Activated T-helper 1 cell treated with anti-CD3 and anti-CD28 coated beads, Interleukin-12 subunit alpha, Interleukin-12 subunit beta, Interleukin-2, Interleukin-4 antibody, amounts not matched to agents 30 ng/mL and 10 ng/mL and 1 ng/mL, durations not matched to agents 14 hours and 24 hours and 36 hours (primary cell): ENCODE measurements around the gene CSRP1. TPM values are rescaled to one million over a fixed set of nuclear protein-coding genes. Genes with fewer than 3 reads are reported as not detected.
A peak's percentile ranks its signal among the peaks of the same experiment; 100 is the strongest.
"Not testable (repeated sequence)": the region's sequence is repeated elsewhere in the genome, so short reads cannot be mapped to it uniquely, and the experiment has no call there.

Experiments
- DNase-seq: peaks from one replicate; pipeline ENCODE4 v3.0.0; 2021; ENCODE audit warnings: low spot score
- H3K27ac Mint-ChIP-seq: one replicate; pipeline ENCODE4 v1.8.0; 2021; ENCODE audit warnings: mild to moderate bottlenecking, mixed read lengths
- H3K27me3 Mint-ChIP-seq: one replicate; pipeline ENCODE4 v1.8.0; 2022; ENCODE audit warnings: mild to moderate bottlenecking, moderate library complexity, mixed read lengths; ENCODE audit not compliant: insufficient read depth
- H3K36me3 Mint-ChIP-seq: one replicate; pipeline ENCODE4 v1.8.0; 2021; ENCODE audit warnings: low read depth, mixed read lengths
- H3K4me1 Mint-ChIP-seq: one replicate; pipeline ENCODE4 v1.8.0; 2021; ENCODE audit warnings: low read depth, mixed read lengths
- H3K4me3 Mint-ChIP-seq: one replicate; pipeline ENCODE4 v1.8.0; 2021; ENCODE audit warnings: mild to moderate bottlenecking, moderate library complexity, mixed read lengths
- H3K9me3 Mint-ChIP-seq: one replicate; pipeline ENCODE4 v1.8.0; 2021; ENCODE audit warnings: mixed read lengths
- intact Hi-C: fragments of 100-400 bp; cut with micrococcal nuclease; formaldehyde crosslinking; loops from one replicate; pipeline ENCODE4 v1.15.1; 2024
- total RNA-seq: library from RNA; stranded (reverse); gene quantifications from 2 replicates; pipeline ENCODE4 v1.2.3, GENCODE V29; 2022

CSRP1 gene
- 66.0 and 66.2 TPM in 2 replicates for total RNA-seq

DNA sequence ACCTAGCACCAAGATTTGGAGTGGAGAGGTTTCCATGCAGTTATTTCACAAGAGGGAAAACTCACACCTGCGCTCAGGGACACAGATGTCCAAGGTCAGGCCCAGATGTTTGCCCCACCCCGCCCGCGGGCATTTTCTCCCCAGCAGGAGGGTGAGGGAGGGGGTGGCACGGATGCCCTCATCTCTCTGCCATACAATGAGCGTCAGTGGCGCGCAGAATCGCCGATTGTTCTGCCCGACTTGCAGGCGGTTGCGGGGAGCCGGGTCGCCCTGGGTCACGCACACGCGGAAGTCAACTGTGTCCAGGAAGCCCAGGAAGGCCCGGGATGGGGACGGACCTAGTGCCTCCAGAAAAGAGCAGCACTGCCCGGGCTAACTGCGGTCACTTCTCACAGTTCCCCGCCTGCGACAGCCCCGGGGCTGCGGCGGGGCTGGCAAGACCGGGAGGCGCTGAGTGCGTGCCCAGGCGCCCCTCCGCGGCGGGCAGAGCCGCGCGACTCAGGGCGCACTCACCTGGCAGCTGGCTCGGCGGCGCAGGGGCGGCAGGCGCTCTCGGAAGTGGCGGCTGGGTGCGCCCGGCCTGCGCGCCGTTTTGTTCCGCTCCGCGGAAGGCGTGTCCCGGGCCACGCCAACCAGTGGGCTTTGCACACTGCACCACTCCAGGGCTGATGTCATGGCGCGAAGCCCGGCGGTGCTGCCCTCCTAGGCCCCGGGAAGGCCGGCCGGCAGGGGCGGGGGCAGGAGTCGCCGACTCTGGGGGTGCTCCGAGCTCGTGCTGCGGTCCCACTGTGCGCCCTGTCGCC lies at the start of gene CSRP1:
Gene CSRP1, minus strand, starts transcription at position 567 of the 803 bp plus-strand sequence. CDS start 10,820 bp downstream, outside the sequence.
- H3K36me3 Mint-ChIP-seq = peaks cover 3% of the 10 kb centered on the region
- peak within 1 kb of the TSS; percentile 93 for H3K4me3 Mint-ChIP-seq
- H3K4me1 Mint-ChIP-seq = peaks cover 53% of the 10 kb centered on the region
- no peaks in the 10 kb centered on the region for H3K9me3 Mint-ChIP-seq
- intact Hi-C loops = loop anchor here (1.0 kb wide), 3 partner anchors 24 to 58 kb away; partner anchors contain the start of gene PHLDA3
- no peaks in the 10 kb centered on the region for H3K27me3 Mint-ChIP-seq
- H3K27ac Mint-ChIP-seq = peak within 1 kb of the TSS; percentile 89
- peak; percentile 78 for DNase-seq

- H3K36me3 Mint-ChIP-seq = no peaks in the 10 kb centered on the region
- H3K4me3 Mint-ChIP-seq = no peak overlapping the region
- no peak overlapping the region for H3K27ac Mint-ChIP-seq
- intact Hi-C loops = no loop called here
- H3K4me1 Mint-ChIP-seq = peaks cover 6% of the 10 kb centered on the region
- H3K9me3 Mint-ChIP-seq = no peaks in the 10 kb centered on the region
- peaks cover 7% of the 10 kb centered on the region for H3K27me3 Mint-ChIP-seq
- no peak for DNase-seq
Measured at GRCh38 chr1:201555593-201555945, 48.6 kb upstream of the CSRP1 start.

DNA sequence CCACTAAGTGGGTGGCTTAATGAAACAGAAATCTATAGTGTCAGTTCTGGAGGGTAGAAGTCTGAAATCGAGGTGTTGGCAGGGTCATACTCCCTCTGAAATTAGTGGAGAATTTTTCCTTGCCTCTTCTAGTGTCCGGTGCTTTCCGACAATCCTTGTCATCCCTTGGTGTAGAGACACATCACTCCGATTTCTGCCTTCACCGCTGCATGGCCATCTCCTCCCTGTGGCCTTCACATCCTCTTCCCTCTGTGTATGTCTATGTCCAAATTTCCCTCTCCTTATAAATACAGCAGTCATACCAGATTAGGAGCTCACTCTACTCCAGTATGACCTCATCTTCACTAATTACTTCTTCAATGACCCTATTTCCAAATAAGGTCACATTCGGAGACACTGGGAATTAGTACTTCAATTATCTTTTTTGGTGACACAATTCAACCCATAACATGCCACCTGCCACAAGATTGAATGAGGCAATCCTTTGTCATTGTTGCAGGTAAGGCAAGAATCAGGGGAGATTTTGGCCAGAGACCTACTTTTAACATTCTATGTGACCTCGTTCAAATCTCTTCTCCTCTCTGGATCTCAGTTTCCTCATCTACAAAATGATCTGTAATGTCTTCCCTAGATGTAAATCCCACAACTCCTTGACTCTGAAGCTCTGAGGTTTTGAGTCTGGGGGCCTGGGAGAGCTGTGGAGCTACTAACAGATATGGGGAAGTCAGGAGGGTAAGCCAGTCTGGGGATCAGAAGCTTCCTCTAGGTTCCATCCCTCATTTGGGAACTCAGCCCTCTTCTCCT lies 48.1 kb upstream of the CSRP1 start:
- intact Hi-C loops = no loop called here
- Mint-ChIP-seq H3K36me3 (no peaks in the 10 kb centered on the region), H3K27ac (no peak overlapping the region), H3K4me3 (no peak overlapping the region), H3K27me3 (peaks cover 7% of the 10 kb centered on the region), H3K9me3 (no peaks in the 10 kb centered on the region), H3K4me1 (peaks cover 3% of the 10 kb centered on the region)
- DNase-seq = no peak

- Mint-ChIP-seq H3K27ac (no peak overlapping the region), H3K4me3 (no peak overlapping the region)
- intact Hi-C loops = no loop called here
Measured at GRCh38 chr1:201554190-201554600, 47.3 kb upstream of the CSRP1 start.

DNA sequence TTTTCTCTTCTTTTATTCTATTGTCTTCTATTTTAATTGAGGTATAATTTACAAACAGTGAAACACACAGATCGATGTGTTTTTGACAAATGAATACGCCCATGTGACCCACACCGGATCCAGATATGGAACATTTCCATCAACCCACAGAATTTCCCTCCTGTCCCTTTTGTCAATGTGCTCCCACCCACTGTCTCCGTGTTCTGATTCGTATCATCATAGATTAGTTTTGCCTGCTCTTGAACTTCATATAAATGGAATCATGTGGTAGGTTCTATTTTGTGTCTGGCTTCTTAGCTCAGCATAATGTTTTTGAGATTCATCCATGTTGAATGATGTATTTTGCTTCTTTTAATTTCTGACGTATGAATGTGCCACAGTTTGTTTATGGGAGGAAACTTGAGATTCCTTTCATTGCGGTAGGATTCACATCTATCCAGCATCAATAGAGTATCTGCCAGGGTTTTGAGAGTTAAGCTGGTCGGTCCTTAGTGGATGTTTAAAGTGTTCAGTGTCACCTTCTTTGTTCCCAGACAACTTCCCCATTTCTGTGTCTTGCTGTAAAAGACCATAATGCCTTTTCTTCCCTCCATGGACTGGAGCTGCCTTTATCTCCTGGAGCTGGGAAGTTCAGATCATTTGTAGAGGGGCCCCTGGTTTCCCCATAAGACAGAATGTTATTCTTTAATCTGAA lies 46.7 kb upstream of the CSRP1 start:
- intact Hi-C loops = no loop called here
- no peak for DNase-seq
- Mint-ChIP-seq H3K9me3 (no peaks in the 10 kb centered on the region), H3K27ac (no peak overlapping the region), H3K4me3 (no peak overlapping the region), H3K27me3 (peaks cover 5% of the 10 kb centered on the region), H3K4me1 (no peaks in the 10 kb centered on the region), H3K36me3 (no peaks in the 10 kb centered on the region)

More at GRCh38 chr1:201554190-201554600, 47.3 kb upstream of the CSRP1 start:
- Mint-ChIP-seq H3K4me1 (no peaks in the 10 kb centered on the region), H3K9me3 (no peaks in the 10 kb centered on the region), H3K27me3 (peaks cover 5% of the 10 kb centered on the region), H3K36me3 (no peaks in the 10 kb centered on the region)
- no peak for DNase-seq

DNA sequence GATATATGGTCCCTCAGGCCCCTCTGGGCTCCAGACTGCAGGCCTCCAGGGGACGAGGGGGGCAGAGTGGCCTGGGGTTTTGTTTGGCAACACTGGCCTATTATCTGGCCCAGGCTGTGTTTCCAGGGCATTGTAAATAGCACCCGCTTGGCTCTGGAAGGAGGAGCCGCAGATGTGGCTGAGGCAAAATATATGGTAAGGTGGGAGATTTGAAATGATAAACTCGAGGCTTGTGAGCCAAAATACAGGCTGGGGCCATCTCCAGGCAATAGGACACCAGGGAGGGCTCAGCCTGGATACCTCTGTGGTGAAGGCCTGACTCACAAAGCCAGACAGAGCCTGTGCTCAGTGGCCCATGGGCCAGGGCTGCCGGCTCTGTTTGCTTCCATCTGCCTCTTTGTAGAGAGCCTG lies 46.0 kb upstream of the CSRP1 start:
- no peak for DNase-seq
- no peak overlapping the region for H3K4me3 Mint-ChIP-seq
- H3K27ac Mint-ChIP-seq = no peak overlapping the region
- H3K4me1 Mint-ChIP-seq = no peaks in the 10 kb centered on the region
- no peaks in the 10 kb centered on the region for H3K9me3 Mint-ChIP-seq
- intact Hi-C loops = no loop called here
- H3K36me3 Mint-ChIP-seq = no peaks in the 10 kb centered on the region
- peaks cover 5% of the 10 kb centered on the region for H3K27me3 Mint-ChIP-seq

DNA sequence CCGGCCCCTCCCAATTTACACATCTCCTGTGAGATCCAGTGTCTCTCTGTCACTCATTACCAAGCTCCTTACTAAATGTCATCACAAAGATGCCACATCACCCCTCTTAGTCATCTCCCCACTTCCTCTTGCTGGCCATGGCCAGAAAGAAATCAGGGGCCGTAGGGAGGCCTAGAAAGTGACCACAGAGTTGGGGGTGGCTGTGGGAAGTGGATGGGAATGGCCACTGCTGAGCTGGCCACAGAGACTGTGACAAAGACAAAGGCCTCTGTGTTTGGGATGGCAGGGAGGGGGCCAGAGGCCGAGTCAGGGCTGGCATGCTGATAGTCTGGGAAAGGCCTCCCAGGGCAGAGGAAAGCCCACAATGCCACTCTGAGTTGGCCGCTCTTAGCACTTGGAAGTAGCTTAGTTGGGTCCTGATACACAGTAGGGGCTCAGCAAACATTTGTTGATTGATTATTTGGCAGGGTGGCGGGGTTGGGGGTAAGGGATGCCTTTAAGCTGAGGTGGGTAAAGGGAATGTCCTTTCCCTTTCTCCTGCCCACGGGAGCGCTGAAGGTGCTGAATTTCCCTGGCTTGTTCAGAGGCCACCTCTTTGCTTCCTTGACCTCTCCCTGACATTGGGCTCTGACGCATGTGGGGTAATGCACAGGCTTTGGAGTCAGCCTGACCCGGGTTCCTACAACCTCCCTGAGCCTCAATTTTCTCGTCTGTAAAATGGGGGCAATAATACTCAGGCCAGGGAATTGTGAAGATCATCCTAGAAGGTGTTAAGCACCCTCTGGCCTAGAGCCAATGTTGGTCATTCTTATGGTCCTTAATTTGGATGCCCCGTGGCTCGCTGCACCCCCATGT lies 45.2 kb upstream of the CSRP1 start:
- H3K9me3 Mint-ChIP-seq = no peaks in the 10 kb centered on the region
- H3K27ac Mint-ChIP-seq = no peak overlapping the region
- no peak overlapping the region for H3K4me3 Mint-ChIP-seq
- intact Hi-C loops = no loop called here
- H3K36me3 Mint-ChIP-seq = no peaks in the 10 kb centered on the region
- DNase-seq = no peak
- peaks cover 5% of the 10 kb centered on the region for H3K27me3 Mint-ChIP-seq
- H3K4me1 Mint-ChIP-seq = no peaks in the 10 kb centered on the region

DNA sequence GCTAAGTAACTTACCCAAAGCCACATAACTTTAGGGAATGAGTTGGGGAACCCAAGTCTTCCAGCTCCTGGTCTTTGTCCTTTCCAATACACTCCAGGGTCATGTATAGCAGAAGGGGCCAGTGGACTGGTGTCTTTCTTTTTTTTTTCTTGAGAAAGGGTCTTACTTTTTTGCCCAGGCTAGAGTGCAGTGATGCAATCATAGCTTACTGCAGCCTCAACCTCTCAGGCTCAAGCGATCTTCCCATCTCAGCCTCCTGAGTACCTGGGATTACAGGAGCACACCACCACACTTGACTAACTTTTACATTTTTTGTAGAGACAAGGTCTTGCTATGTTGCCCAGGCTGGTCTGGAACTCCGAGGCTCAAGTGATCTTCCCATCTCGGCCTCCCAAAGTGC lies 44.2 kb upstream of the CSRP1 start:
- H3K36me3 Mint-ChIP-seq = no peaks in the 10 kb centered on the region
- intact Hi-C loops = no loop called here
- H3K9me3 Mint-ChIP-seq = no peaks in the 10 kb centered on the region

GRCh38 chr1:201549522-201549921 lies 42.6 kb upstream of the CSRP1 start:
- DNase-seq, H3K9me3 Mint-ChIP-seq, H3K27me3 Mint-ChIP-seq, H3K4me1 Mint-ChIP-seq, H3K27ac Mint-ChIP-seq, H3K4me3 Mint-ChIP-seq, H3K36me3 Mint-ChIP-seq, intact Hi-C loops: not testable (repeated sequence)

More for the DNA sequence above, 44.2 kb upstream of the CSRP1 start:
- H3K4me3 Mint-ChIP-seq = no peak overlapping the region
- DNase-seq = no peak
- peaks cover 5% of the 10 kb centered on the region for H3K27me3 Mint-ChIP-seq
- H3K27ac Mint-ChIP-seq = no peak overlapping the region
- no peaks in the 10 kb centered on the region for H3K4me1 Mint-ChIP-seq

DNA sequence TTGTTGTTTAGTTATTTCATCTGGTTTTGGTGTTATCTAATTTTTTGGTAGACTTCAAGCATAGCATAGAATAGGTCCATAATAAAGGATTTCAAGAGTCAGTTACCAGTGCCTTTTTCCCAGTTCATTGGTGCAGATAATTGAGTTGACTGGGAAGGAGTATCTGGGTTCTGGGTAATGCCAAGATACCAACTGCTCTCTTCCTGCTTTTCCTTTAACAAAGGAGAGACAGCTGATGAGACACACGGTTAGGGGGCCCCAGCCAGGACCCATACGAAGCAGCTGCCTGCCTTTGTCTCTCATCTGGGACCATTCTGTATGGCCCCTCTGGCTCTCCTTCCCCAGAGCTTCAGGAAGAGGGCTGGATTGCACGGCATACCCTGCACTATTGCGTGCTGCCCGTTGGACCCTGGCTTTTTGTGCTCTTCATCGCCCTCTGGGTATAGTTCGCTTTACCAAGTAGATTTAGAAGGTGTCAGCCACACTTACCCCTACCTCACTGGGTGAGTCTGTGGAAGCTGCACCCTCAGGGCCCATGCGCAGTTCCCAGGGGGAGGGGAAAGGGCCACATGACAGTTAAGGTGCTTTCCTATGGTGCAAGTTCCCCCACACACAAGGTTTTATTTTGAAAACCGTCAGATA lies 39.0 kb upstream of the CSRP1 start:
- intact Hi-C loops = no loop called here
- no peaks in the 10 kb centered on the region for H3K36me3 Mint-ChIP-seq
- no peak overlapping the region for H3K27ac Mint-ChIP-seq
- H3K27me3 Mint-ChIP-seq = peaks cover 35% of the 10 kb centered on the region
- no peak overlapping the region for H3K4me3 Mint-ChIP-seq
- no peaks in the 10 kb centered on the region for H3K9me3 Mint-ChIP-seq
- H3K4me1 Mint-ChIP-seq = no peaks in the 10 kb centered on the region
- DNase-seq = no peak

- peaks cover 45% of the 10 kb centered on the region for H3K27me3 Mint-ChIP-seq
- H3K27ac Mint-ChIP-seq = no peak overlapping the region
- H3K4me3 Mint-ChIP-seq = no peak overlapping the region
- DNase-seq = no peak
- intact Hi-C loops = no loop called here
- H3K9me3 Mint-ChIP-seq = no peaks in the 10 kb centered on the region
- H3K36me3 Mint-ChIP-seq = no peaks in the 10 kb centered on the region
- no peaks in the 10 kb centered on the region for H3K4me1 Mint-ChIP-seq
Measured at GRCh38 chr1:201544710-201545109, 37.8 kb upstream of the CSRP1 start.
